Right ventricle myocardium superior (tissue), 1 donor: ENCODE data around the gene ZNF101. TPM values are rescaled to one million over a fixed set of nuclear protein-coding genes. Genes with fewer than 3 reads are reported as not detected.

Experiments used
- ATAC-seq: fragments of 200-7000 bp; cut with Tn5 transposase; one replicate; pipeline ENCODE4 v1.9.1; 2020; ENCODE audit warnings: mild to moderate bottlenecking; ENCODE audit not compliant: poor library complexity
- DNase-seq: peaks from one replicate; pipeline ENCODE4 v3.0.0-alpha.2; 2020
- intact Hi-C: fragments of 100-400 bp; cut with DNase I; formaldehyde crosslinking; loops from one replicate; pipeline ENCODE4 v1.11.2; 2022
- long read RNA-seq: library from polyadenylated mRNA; unstranded; transcript quantifications from one replicate; pipeline ENCODE4 v2.0.0, GENCODE V29; 2021
- total RNA-seq: library from RNA; stranded (reverse); fragmentation: NEBNext Ultra II Directional; extraction: Animal tissue kit (Norgen Biotek cat#: 25700); gene quantifications from one replicate; pipeline ENCODE4 v1.2.1, GENCODE V29; 2021
- donor health status: DM: no; HTN: yes; CAD: no; lungs with severe emphysema.

The ZNF101 gene
- 2.9 TPM for total RNA-seq
- long read RNA-seq, result 0 reads

- intact Hi-C loops, result no loop called here
- DNase-seq (peak; percentile 95), ATAC-seq (peak; percentile 89)
Measured at GRCh38 chr19:19668230-19669012, at the start of gene ZNF101. ZNF101 (plus strand) TSS chr19:19668839; CDS start chr19:19668964, 125 bp downstream.

- intact Hi-C loops, result no loop called here
Measured at GRCh38 chr19:19619181-19619848, 49.3 kb upstream of the ZNF101 start.

DNA sequence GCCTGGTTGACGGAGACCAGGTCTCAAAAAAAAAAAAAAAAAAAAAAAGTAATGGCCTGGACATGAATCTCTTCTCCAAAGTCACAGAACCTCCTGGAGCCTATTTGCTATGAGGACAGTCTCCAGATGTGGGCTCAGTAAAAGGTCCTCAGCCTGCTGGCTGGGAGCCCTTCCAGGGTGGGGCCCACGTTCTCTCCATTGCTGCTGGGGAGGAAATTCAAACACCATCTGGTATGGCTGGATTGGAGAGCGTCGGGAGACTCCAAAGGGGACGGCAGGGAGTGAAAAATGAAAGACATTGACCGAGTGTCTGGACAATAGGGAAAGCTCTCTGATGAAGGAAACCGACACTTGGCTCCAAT, 48.8 kb upstream of the ZNF101 start:
- DNase-seq, result no peak
- intact Hi-C loops, result no loop called here
- ATAC-seq, result no peak

More at GRCh38 chr19:19619181-19619848, 49.3 kb upstream of the ZNF101 start:
- no peak for ATAC-seq
- DNase-seq, result no peak

- intact Hi-C loops, result no loop called here
Measured at GRCh38 chr19:19623383-19623782, 45.3 kb upstream of the ZNF101 start.

GRCh38 chr19:19624032-19624570, 44.5 kb upstream of the ZNF101 start:
- intact Hi-C loops, result no loop called here
- DNase-seq (no peak), ATAC-seq (no peak)

More at GRCh38 chr19:19623383-19623782, 45.3 kb upstream of the ZNF101 start:
- ATAC-seq, result no peak
- no peak for DNase-seq

GRCh38 chr19:19626516-19627472, 41.8 kb upstream of the ZNF101 start:
- intact Hi-C loops, result no loop called here
- ATAC-seq (no peak), DNase-seq (no peak)

DNA sequence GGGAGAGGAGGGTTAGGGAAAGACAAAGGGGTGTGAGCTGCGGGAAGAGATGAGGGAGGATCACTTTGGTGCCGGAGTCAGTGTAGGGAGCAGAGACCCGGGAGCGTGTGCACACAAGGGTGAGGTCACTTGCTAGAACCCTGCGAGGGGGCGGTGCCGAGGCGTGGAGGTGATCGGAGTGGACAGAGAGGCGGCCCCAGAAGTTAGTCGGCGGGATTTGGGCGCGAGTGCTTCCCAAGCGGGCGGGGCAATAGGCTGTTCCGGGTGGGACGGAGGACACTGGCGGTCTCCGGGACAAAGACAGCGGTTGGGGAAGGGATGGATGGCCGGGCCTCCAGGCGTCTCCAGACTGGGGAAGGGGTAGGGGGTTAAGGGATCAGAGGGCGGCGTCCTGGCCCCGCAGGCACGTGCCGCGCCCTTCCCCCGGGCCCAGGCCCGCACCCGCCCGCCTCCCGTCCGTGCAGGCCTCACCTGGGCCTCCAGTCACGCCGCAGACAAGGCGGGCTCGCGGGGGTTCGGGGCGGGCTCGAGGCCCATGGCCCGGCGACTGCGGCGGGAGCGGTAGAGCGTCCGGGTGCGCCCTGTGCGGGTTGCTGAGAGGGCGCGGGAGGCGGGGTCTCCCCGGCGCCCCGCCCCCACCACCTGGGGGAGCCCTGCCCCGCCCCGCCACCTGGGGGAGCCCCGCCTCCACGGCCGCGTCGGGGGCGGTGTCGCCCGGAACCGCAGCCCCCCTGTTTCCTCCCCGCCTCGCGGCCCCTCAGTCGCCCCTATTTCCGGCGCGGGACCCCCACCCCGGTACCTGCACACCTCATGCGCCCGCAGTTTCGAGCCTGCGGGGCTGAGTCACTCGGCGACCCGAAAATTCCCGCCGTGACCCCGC, 40.8 kb upstream of the ZNF101 start, which contains the start of gene LPAR2:
LPAR2 (minus strand) TSS at position 600 of the 880 bp plus-strand sequence. CDS start 945 bp downstream, outside the sequence.
- DNase-seq (peak; percentile 57), ATAC-seq (peak; percentile 70)
- intact Hi-C loops, result no loop called here

DNA sequence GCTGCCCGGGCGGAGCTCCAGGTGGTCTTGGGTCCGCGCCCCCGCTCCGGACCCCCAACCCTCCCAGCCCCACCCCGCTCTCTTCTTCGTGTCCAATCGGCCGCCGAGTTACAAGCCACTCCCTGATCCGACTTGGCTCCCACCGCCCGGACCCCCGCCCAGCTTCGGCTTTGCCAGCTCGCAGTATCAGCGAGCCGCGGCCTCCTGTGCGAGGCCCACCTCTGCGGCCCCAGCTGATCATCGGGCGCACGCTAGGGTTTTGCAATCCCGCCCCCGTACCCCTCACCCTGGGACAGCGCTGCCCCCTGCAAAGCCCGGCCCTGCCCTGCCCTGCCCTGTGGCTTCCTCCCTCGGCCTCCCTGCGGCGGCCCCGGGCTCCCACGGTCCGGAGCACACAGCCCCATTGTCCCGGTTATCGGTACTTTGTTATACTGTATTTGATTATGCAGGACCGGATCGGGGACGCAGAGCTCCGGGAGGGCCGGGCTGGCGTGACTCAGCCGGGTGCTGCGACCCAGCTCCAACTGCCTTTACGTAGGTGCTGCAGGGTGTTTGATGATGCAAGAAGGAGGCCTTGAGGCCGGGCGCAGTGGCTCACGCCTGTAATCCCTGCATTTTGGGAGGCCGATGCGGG, 40.0 kb upstream of the ZNF101 start:
- intact Hi-C loops, result no loop called here
- no peak for DNase-seq
- ATAC-seq, result peak; percentile 49

DNA sequence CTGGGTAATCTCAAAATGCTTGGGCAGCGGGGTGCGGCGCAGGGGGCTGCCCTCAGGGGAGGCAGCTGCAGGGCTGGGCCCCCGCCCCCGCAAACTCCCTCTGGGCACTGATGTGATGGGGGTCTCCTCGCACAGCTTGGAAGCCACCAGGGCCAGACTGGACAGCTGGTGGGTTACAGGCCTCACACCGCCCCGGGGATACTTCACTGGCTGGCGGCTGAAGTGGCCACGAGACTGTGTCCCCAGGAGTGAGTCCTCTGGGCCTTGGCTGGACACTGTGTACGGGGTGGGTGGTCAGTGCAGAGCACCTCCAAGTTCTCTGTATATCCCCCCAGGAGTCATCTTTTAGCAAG, 38.6 kb upstream of the ZNF101 start:
- ATAC-seq (no peak), DNase-seq (no peak)
- intact Hi-C loops, result no loop called here

- DNase-seq (no peak), ATAC-seq (no peak)
- intact Hi-C loops, result no loop called here
Measured at GRCh38 chr19:19630426-19630825, 38.2 kb upstream of the ZNF101 start.

DNA sequence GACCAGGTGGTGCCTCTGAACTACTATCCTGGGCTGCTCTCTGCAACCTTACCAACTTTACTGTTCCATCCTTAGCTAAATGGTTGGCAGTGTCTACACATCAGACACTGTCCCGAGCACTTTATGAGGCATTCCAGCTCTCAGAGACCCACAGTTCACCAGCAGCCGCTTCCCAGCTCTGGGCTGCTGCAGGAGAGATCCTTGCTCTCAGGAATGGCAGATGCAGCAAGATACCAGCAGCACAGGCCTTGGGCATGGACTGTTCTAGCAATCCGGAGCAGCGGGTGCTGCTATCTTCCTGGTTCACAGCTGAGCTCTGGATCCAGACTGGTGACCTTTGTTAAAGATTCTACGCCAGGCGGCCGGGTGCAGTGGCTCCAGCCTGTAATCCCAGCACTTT, 37.3 kb upstream of the ZNF101 start:
- intact Hi-C loops, result no loop called here
- no peak for ATAC-seq
- no peak for DNase-seq

GRCh38 chr19:19632661-19633060, 36.0 kb upstream of the ZNF101 start:
- DNase-seq, result no peak
- intact Hi-C loops, result no loop called here
- no peak for ATAC-seq

DNA sequence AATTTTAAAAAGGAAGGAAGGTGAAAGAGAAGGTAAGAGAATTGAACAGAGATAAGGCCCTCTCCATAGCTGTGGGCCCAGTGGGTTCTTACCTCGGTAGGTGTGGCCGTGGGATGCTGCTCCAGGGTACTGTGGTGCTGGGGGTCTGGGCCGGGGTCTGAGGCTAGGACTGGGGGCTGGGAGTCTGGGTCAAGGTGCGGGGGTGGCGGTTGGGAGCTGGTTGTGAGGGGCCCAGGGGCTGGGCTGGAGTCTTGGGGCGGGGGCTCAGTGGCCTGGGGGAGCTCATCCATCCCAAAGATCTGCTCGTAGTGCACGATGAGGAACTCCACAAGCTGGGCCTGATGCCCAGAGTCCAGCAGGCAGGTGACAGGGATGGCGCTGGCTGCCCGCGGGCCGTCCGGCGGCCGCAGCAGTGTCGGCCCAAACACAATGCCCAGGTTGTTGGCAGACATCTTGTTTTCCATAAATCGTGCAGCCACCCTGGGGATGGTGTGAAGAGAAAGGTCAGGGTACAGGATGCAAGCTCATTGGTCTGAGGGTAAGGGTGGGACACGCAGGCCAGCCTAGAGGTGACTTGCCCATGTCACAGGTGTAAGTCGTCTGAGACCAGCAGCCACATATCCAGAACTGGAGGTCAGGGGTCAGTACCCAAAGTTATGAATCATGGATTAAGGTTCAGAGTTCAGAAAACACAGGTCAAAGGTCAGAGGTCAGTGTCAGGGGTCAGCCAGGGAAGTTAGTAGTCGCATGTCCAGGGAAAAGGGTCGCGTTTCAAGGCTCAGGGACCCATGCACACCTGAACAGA, 34.7 kb upstream of the ZNF101 start:
- no peak for ATAC-seq
- intact Hi-C loops, result no loop called here
- DNase-seq, result no peak

GRCh38 chr19:19634516-19635312, 33.9 kb upstream of the ZNF101 start:
- intact Hi-C loops, result no loop called here
- ATAC-seq (no peak), DNase-seq (no peak)

DNA sequence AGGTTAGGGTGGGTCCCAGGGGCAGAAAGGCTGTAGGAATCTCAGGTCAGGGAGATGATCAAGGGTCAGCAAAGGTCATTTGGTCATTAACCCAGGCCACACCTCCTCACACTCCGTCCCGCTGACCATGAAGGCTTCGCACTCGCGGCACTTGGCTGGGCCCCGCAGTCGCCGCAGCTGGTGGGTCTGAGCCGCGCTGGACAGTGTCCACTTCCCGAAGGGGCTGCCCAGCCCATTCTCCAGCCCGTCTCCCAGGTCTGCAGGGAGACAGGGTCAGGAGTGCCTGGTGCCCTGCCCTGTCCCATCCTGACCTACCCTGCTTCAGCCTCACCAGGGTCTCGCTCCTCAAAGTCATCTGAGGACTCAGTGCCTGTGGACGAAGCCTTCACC, 33.3 kb upstream of the ZNF101 start:
- intact Hi-C loops, result no loop called here

GRCh38 chr19:19636573-19637185, 32.0 kb upstream of the ZNF101 start:
- ATAC-seq, result no peak
- no peak for DNase-seq
- intact Hi-C loops, result no loop called here

More for the DNA sequence above, 33.3 kb upstream of the ZNF101 start:
- DNase-seq, result no peak
- ATAC-seq, result no peak
